HepG2 (cell line): Measurements from ENCODE around the gene SIRPA. TPM values are rescaled to one million over a fixed set of nuclear protein-coding genes. Genes with fewer than 3 reads are reported as not detected.
A peak's percentile ranks its signal among the peaks of the same experiment; 100 is the strongest.

Source experiments
- ATAC-seq: fragments of 200-7000 bp; cut with Tn5 transposase; 3 replicates; pipeline ENCODE4 v1.9.1; 2020; ENCODE audit warnings: mild to moderate bottlenecking, moderate library complexity
- BruUV-seq: library from RNA; stranded (reverse); fragments of 400-500 nt; replicated peaks from 2 replicates; lab custom pipeline; 2021; lab: Mats Ljungman, UMichigan
- CTCF ChIA-PET: fragments of 300-600 bp; formaldehyde crosslinking; extraction: SDS; loops from one replicate; lab custom pipeline; 2021; ENCODE audit warnings: low total read pairs, inconsistent platforms, low intra/inter-chr PET ratio; lab: Yijun Ruan, JAX
- POLR2A ChIA-PET: fragments of 350-600 bp; sonication (Branson Sonifier 250); formaldehyde crosslinking; loops from one replicate; lab custom pipeline; 2020; ENCODE audit warnings: antibody characterized with exemption, inconsistent platforms; lab: Yijun Ruan, JAX
- DNase-seq: peaks from one replicate; pipeline ENCODE4 v3.0.0-alpha.2; 2015; ENCODE audit warnings: low spot score
- FAIRE-seq: peaks from 3 replicates; lab custom pipeline; 2011; peaks lifted over from hg19 to GRCh38; lab: Jason Lieb, UNC
- H2AFZ ChIP-seq: one replicate; pipeline ENCODE4 v1.6.1; 2011; ENCODE audit warnings: low read length, inconsistent platforms
- H3K27ac ChIP-seq: fragments of 300-600 bp; 3 replicates; pipeline ENCODE4 v1.8.0; 2011; ENCODE audit warnings: mixed run types, mild to moderate bottlenecking, mixed read lengths, low read length, inconsistent platforms; ENCODE audit not compliant: insufficient read depth; ENCODE audit errors: extremely low read length
- H3K27me3 ChIP-seq, 2 experiments: fragments of 200-600 bp in 1 of 2; 2 replicates in 1 of 2; 3 replicates in 1 of 2; pipeline versions ENCODE4 v1.6.0 to v1.8.0; 2011; ENCODE audit warnings: low read length in 2 of 2, mild to moderate bottlenecking in 2 of 2, moderate library complexity in 2 of 2, inconsistent platforms in 1 of 2; ENCODE audit not compliant: insufficient read depth in 2 of 2, control insufficient read depth in 1 of 2
- H3K36me3 ChIP-seq, 2 experiments: fragments of 200-600 bp in 1 of 2; replicated peaks in 1 of 2; 2 replicates in 1 of 2; 3 replicates in 1 of 2; pipeline versions ENCODE4 v1.5.1 to v1.8.0; 2011; ENCODE audit warnings: low read length in 2 of 2, inconsistent platforms in 1 of 2; ENCODE audit not compliant: insufficient read depth in 2 of 2, control insufficient read depth in 1 of 2
- H3K4me1 ChIP-seq: 2 replicates; pipeline ENCODE4 v1.5.1; 2012; ENCODE audit warnings: low read length, inconsistent platforms; ENCODE audit not compliant: insufficient read depth
- H3K4me2 ChIP-seq: 2 replicates; pipeline ENCODE4 v1.6.0; 2011; ENCODE audit warnings: low read depth, low read length, inconsistent platforms
- H3K4me3 ChIP-seq, 3 experiments: fragments of 200-600 bp in 1 of 3; sonication (generic), shearing (Covaris generic) in 1 of 3; replicated peaks in 1 of 3; 2 replicates each; pipeline ENCODE4 v1.5.1; 2011 to 2016; ENCODE audit warnings: low read length in 3 of 3, inconsistent platforms in 2 of 3, low read depth in 2 of 3, mild to moderate bottlenecking in 2 of 3, control low read depth in 1 of 3, mixed read lengths in 1 of 3; ENCODE audit not compliant: insufficient read depth in 1 of 3
- H3K79me2 ChIP-seq: one replicate; pipeline ENCODE4 v1.6.1; 2011; ENCODE audit warnings: low read length, inconsistent platforms; ENCODE audit not compliant: insufficient read depth
- H3K9ac ChIP-seq: 2 replicates; pipeline ENCODE4 v1.6.0; 2011; ENCODE audit warnings: mild to moderate bottlenecking, low read depth, low read length, inconsistent platforms; ENCODE audit not compliant: insufficient read depth
- H3K9me3 ChIP-seq: 2 replicates; pipeline ENCODE4 v1.5.1; 2012; ENCODE audit warnings: mild to moderate bottlenecking, low read length
- H4K20me1 ChIP-seq: 2 replicates; pipeline ENCODE4 v1.6.0; 2011; ENCODE audit warnings: inconsistent platforms, mild to moderate bottlenecking, low read length, moderate library complexity; ENCODE audit not compliant: insufficient read depth
- MIER3 ChIP-seq: IDR thresholded peaks from 2 replicates; pipeline ENCODE4 v1.6.1; 2016; ENCODE audit warnings: missing compliant biosample characterization, borderline replicate concordance
- TOE1 ChIP-seq: sonication (generic); formaldehyde crosslinking; IDR thresholded peaks from 2 replicates; pipeline ENCODE4 v1.4.0; 2020; ENCODE audit warnings: mild to moderate bottlenecking, missing genetic modification reagents
- ZNF121 ChIP-seq: sonication (generic); formaldehyde crosslinking; IDR thresholded peaks from 2 replicates; pipeline ENCODE4 v1.5.0; 2020; ENCODE audit warnings: mild to moderate bottlenecking, missing genetic modification reagents
- ZNF3 ChIP-seq: IDR thresholded peaks from 2 replicates; pipeline ENCODE4 v1.7.0; 2017; ENCODE audit warnings: inconsistent platforms
- WGBS: methylation state at CpG from one replicate; pipeline ENCODE4 v1.1.6; 2017; ENCODE audit warnings: low lambda C conversion rate; 5-methylcytosine and 5-hydroxymethylcytosine counted together
- in situ Hi-C: cut with HindIII; loops from 2 replicates; pipeline ENCODE4 v1.10.0; 2017; ENCODE audit warnings: low pct_unique_long_range_greater_than_20kb; ENCODE audit not compliant: extremely low pct_ligation_motif_present
- intact Hi-C: fragments of 100-400 bp; cut with micrococcal nuclease; formaldehyde crosslinking; loops from one replicate; pipeline ENCODE4 v1.10.0; 2022; ENCODE audit not compliant: unreplicated experiment
- polyA plus RNA-seq, 8 experiments: library from polyadenylated mRNA; depleted of rRNA in 3 of 8; stranded (reverse) in 7 of 8; unstranded in 1 of 8; fragments of >200 nt; fragmentation: Illumina TruSeq in 4 of 8; extraction: Trizol in 4 of 8; gene quantifications; 2 replicates each; pipeline versions ENCODE4 v1.2.1 to v1.2.3, GENCODE V29; 2011 to 2016; ENCODE audit warnings: low read depth in 4 of 8, missing spikeins in 1 of 8, mixed read lengths in 1 of 8; ENCODE audit not compliant: insufficient read depth in 1 of 8
- total RNA-seq, 5 experiments: library from RNA; depleted of rRNA; stranded (reverse); fragments of >200 nt; fragmentation: Illumina TruSeq; extraction: Trizol; gene quantifications; 2 replicates each; pipeline ENCODE4 v1.2.3, GENCODE V29; 2016; ENCODE audit warnings: low read depth in 1 of 5
- TF ChIP-seq, protein P1 (sequence below): sonication (generic); formaldehyde crosslinking; IDR thresholded peaks from 2 replicates; pipeline ENCODE4 v1.5.1; 2020; ENCODE audit warnings: mild to moderate bottlenecking, missing genetic modification reagents, moderate library complexity
- TF ChIP-seq, protein P2 (sequence below): sonication (generic); formaldehyde crosslinking; IDR thresholded peaks from 2 replicates; pipeline ENCODE4 v1.4.0; 2020; ENCODE audit warnings: missing genetic modification reagents

SIRPA gene
- total and polyA plus RNA-seq, 2 of the 13 experiments (the other 11 are each of a cell fraction or from before 2014, with no cell fraction given), result 7.2 to 17.6 TPM

GRCh38 chr20:1930165-1930564 lies 35.0 kb downstream of the SIRPA start:
- Histone ChIP-seq H3K79me2 (no peaks in the 10 kb centered on the region), H3K27ac (no peak overlapping the region), H3K4me1 (peaks cover 10% of the 10 kb centered on the region; the same call in 1 of the 2 replicates), H4K20me1 (no peaks in the 10 kb centered on the region), H3K4me2 (no peak overlapping the region), H3K9ac (no peak overlapping the region), H3K27me3 (no peaks in the 10 kb centered on the region), H2AFZ (no peak overlapping the region), H3K9me3 (no peaks in the 10 kb centered on the region), H3K4me3 (no peak overlapping the region), H3K36me3 (no peaks in the 10 kb centered on the region)
- ChIA-PET CTCF (no interaction called here), POLR2A (no interaction called here)
- DNase-seq (peak; percentile 61), ATAC-seq (peak; percentile 16; the same call in 1 of the 3 replicates), FAIRE-seq (no peak)
- BruUV-seq, result no TSS peak
- intact Hi-C loops, result no loop called here
- 64% methylated on average over 6 of the region's 6 CpGs for WGBS
- in situ Hi-C loops, result no loop called here
- TF ChIP-seq ZNF3 (peak; percentile 93), TOE1 (CRISPR knock-in tag) (no peak), MIER3 (no peak), ZNF121 (peak; percentile 66)
- TF ChIP-seq, protein P1, sequence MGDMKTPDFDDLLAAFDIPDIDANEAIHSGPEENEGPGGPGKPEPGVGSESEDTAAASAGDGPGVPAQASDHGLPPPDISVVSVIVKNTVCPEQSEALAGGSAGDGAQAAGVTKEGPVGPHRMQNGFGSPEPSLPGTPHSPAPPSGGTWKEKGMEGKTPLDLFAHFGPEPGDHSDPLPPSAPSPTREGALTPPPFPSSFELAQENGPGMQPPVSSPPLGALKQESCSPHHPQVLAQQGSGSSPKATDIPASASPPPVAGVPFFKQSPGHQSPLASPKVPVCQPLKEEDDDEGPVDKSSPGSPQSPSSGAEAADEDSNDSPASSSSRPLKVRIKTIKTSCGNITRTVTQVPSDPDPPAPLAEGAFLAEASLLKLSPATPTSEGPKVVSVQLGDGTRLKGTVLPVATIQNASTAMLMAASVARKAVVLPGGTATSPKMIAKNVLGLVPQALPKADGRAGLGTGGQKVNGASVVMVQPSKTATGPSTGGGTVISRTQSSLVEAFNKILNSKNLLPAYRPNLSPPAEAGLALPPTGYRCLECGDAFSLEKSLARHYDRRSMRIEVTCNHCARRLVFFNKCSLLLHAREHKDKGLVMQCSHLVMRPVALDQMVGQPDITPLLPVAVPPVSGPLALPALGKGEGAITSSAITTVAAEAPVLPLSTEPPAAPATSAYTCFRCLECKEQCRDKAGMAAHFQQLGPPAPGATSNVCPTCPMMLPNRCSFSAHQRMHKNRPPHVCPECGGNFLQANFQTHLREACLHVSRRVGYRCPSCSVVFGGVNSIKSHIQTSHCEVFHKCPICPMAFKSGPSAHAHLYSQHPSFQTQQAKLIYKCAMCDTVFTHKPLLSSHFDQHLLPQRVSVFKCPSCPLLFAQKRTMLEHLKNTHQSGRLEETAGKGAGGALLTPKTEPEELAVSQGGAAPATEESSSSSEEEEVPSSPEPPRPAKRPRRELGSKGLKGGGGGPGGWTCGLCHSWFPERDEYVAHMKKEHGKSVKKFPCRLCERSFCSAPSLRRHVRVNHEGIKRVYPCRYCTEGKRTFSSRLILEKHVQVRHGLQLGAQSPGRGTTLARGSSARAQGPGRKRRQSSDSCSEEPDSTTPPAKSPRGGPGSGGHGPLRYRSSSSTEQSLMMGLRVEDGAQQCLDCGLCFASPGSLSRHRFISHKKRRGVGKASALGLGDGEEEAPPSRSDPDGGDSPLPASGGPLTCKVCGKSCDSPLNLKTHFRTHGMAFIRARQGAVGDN (CRISPR knock-in tag), result 0 out of 2 replicates have a peak, but pooled peaks have one; percentile 16
- TF ChIP-seq, protein P2, sequence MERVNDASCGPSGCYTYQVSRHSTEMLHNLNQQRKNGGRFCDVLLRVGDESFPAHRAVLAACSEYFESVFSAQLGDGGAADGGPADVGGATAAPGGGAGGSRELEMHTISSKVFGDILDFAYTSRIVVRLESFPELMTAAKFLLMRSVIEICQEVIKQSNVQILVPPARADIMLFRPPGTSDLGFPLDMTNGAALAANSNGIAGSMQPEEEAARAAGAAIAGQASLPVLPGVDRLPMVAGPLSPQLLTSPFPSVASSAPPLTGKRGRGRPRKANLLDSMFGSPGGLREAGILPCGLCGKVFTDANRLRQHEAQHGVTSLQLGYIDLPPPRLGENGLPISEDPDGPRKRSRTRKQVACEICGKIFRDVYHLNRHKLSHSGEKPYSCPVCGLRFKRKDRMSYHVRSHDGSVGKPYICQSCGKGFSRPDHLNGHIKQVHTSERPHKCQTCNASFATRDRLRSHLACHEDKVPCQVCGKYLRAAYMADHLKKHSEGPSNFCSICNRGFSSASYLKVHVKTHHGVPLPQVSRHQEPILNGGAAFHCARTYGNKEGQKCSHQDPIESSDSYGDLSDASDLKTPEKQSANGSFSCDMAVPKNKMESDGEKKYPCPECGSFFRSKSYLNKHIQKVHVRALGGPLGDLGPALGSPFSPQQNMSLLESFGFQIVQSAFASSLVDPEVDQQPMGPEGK (CRISPR knock-in tag), result peak; percentile 19; the same call in 1 of the 2 replicates
